ENCODE data around the gene RBFOX2.
"Not testable (repeated sequence)": the region's sequence is repeated elsewhere in the genome, so short reads cannot be mapped to it uniquely, and the experiment has no call there.

RBFOX2 gene

GRCh38 chr22:35821654-35822053, 207.0 kb downstream of the RBFOX2 start:
- H3K4me3 ChIP-seq (ENCODE audit: low read depth, low read length), result no peak overlapping the region
- TF ChIP-seq CTCF (IDR thresholded peaks at IDR 0.05; ENCODE audit: borderline replicate concordance, insufficient read depth, low read depth, low read length), result no peak

GRCh38 chr22:35819421-35819820, 209.2 kb downstream of the RBFOX2 start:
- no peak overlapping the region for H3K4me3 ChIP-seq (ENCODE audit: low read depth, low read length)
- TF ChIP-seq CTCF (IDR thresholded peaks at IDR 0.05; ENCODE audit: borderline replicate concordance, insufficient read depth, low read depth, low read length), result no peak

- no peak for TF ChIP-seq CTCF (IDR thresholded peaks at IDR 0.05; ENCODE audit: borderline replicate concordance, insufficient read depth, low read depth, low read length)
- no peak overlapping the region for H3K4me3 ChIP-seq (ENCODE audit: low read depth, low read length)
Observed at GRCh38 chr22:35818897-35819296, 209.7 kb downstream of the RBFOX2 start.

- no peak overlapping the region for H3K4me3 ChIP-seq (ENCODE audit: low read depth, low read length)
- no peak for TF ChIP-seq CTCF (IDR thresholded peaks at IDR 0.05; ENCODE audit: borderline replicate concordance, insufficient read depth, low read depth, low read length)
Observed at GRCh38 chr22:35812600-35812999, 216.0 kb downstream of the RBFOX2 start.

GRCh38 chr22:35811670-35812069, 217.0 kb downstream of the RBFOX2 start:
- no peak overlapping the region for H3K4me3 ChIP-seq (ENCODE audit: low read depth, low read length)
- no peak for TF ChIP-seq CTCF (IDR thresholded peaks at IDR 0.05; ENCODE audit: borderline replicate concordance, insufficient read depth, low read depth, low read length)

GRCh38 chr22:35809816-35810215, 218.8 kb downstream of the RBFOX2 start:
- H3K4me3 ChIP-seq (ENCODE audit: low read depth, low read length), result no peak overlapping the region
- TF ChIP-seq CTCF (IDR thresholded peaks at IDR 0.05; ENCODE audit: borderline replicate concordance, insufficient read depth, low read depth, low read length), result no peak

- no peak for TF ChIP-seq CTCF (IDR thresholded peaks at IDR 0.05; ENCODE audit: borderline replicate concordance, insufficient read depth, low read depth, low read length)
- H3K4me3 ChIP-seq (ENCODE audit: low read depth, low read length), result no peak overlapping the region
Observed at GRCh38 chr22:35808377-35808776, 220.2 kb downstream of the RBFOX2 start.

- H3K4me3 ChIP-seq (ENCODE audit: low read depth, low read length), result not testable (repeated sequence)
Observed at GRCh38 chr22:35806668-35807067, 222.0 kb downstream of the RBFOX2 start.

All from GM12875 (cell line).